HG03378 (cell line): ENCODE data around the gene KRT16.
"Not testable (repeated sequence)": the region's sequence is repeated elsewhere in the genome, so short reads cannot be mapped to it uniquely, and the experiment has no call there.

Experiments
- ATAC-seq: cut with Tn5 transposase; IDR thresholded peaks from one replicate; pipeline ENCODE4 v1.9.1; 2021; ENCODE audit warnings: mild to moderate bottlenecking, moderate library complexity; ENCODE audit not compliant: unreplicated experiment

KRT16 gene

DNA sequence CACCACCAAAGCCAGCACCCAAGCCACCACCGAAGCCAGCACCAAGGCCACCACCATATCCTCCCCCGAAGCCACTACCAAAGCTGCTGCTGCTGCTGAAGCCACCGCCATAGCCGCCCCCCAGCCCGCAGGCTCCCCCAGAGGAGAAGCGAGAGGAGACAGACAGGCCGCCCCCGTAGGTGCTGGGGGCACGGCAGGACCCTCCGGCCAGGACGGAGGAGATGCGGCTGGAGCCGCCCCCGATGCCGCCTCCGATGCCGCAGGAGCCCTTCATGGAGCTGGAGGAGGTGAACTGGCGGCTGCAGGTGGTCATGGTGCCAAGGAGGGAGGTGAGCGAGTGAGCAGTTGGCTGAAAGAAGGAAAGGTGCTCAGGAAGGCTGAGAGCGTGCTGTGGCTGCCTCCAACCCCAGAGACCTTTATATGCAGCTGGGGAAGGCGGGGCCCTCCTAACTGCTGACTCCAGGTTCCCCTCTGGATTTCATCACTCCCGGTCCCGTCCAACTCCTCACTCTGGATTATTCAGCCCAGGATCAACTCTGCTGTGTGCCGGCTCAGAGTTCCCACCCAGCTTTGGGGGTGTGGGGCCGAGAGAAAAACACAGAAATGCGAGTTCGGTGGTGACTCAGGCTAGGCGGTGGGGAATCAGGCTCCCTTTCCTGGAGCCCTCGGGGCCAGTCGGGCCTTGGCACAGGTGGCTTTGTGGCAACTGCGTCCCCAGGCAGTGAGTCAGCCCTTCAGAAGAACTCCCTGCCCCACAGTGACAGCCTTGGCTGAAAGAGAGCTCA is at the start of gene KRT16:
Gene KRT16 (minus strand): TSS at position 392 of the 785 bp plus-strand sequence. CDS start 79 bp downstream, at position 313.
- not testable (repeated sequence) for ATAC-seq

DNA sequence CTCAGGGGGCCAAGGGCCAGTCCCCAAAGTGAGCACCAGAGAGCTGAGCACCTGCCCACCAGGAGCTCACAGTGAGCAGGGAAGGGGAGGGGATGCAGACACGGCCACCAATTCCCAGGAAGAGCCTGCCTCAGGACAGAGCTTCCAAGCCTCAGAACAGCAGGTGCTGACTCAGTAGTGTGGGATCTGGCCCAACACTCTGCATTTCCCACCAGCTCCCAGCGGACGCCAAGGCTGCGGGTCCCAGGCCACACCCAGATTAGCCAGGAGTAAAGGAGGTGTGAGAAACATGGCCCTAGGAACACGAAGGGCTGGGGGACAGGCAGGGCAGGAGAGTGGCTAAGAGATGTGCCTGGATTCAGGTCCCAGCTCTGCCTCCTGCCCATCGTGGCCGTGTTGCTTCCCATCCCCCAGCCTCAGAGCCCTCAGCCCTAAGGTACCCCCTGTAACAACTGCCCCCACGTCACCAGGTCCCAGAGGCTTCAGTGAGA is 47.7 kb upstream of the KRT16 start:
- no peak for ATAC-seq

DNA sequence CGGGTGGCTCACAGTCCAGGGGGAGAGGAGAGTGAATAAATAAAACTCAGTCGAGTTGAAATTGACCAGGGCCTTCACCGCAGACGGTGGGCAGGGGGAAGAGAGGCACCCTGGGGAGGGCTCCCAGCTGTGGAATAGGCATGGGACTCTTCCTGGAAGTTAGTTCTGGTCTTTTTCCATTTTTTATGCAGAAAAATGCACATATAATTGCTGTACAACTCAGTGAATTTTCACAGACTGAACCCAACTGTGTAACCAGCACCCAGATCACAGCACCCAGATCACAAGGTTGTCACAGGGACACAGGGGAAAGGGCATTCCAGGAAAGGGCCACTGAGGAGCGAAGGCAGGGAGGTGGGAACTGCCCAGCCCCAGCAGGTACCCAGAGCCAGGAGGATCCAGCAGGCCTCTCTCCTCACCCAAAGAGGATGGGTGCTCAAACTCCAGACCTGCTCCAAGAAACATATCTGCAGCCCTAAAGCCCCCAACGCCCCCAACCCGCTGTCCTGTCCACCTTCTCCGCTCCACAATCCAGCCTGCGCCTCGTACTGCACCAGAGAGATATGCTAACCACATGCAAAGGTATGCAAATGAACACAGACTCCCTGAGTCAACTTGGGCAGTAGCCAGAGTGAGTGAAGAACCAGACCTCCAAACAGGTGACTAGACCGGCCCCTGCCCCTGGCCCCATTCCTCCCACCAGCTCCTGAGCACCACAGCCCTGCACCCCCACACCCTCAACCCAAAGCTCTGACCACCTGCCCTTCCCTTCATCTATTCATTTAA is 47.1 kb upstream of the KRT16 start:
- no peak for ATAC-seq

DNA sequence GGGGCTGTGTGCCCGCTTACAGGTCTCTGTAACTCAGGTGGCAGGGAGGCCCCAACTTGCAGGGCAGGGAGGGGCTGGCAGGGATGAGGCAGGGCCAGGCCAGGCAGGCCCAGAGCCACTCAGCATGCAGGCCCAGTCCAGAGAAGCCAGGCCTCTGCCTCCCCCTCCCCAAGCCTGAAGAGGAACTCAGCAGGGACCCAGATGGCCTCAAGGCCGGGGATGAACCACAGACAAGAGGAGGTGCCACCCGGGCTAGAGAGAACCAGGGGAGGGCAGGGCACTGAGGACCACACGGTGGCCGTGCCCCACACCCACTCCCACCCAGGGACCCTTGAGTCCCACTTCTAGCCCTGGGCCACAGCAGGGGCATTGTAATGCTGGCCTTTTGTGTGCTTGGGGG is 46.3 kb upstream of the KRT16 start:
- ATAC-seq, result no peak

DNA sequence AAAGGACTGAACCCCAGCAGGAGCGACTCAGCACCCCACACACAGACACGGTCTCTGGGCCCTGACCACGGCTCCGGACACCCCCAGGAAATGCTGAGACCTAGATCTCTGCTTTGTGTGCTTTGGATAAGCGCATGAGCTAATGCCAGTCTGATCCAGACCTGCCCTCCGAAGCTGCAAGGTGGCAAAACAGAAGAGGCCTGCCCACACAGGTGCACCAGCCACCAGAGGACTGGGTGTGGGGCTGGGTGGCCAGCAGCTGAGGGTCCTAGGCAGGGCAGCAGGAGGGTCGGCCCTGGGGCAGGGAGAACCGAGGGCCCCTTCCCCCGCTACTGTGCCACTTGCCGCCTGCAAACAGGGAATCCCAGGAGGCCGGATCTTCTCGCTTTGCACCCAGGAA is 45.4 kb upstream of the KRT16 start:
- ATAC-seq, result no peak

DNA sequence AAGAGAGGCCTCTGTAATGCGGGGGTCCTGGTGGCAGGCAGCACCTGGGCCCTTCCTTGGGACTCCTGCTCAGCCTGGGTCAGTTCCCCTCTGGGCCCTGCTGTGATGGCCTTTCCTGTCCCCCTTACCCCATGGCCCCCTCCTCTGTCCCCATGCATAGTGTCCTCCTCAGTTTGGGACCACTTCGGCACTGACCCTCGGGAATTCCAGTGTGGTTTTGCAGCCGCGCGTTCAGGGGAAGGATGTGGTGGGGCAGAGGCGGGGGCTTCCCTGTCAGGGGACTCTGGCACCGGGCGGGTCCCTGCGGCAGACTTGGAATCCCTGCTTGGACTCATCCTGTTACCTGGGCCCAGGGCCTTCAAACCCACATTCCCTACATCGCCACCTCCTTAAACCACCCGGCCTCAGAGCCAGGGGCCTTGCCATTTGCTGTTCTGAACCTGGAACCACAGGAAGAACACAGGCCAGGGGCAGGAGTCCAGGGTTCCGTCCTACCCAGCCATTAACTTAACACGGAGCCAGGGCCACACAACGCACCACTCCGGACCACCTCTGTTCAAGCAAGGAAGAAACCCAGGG is 44.7 kb upstream of the KRT16 start:
- no peak for ATAC-seq

DNA sequence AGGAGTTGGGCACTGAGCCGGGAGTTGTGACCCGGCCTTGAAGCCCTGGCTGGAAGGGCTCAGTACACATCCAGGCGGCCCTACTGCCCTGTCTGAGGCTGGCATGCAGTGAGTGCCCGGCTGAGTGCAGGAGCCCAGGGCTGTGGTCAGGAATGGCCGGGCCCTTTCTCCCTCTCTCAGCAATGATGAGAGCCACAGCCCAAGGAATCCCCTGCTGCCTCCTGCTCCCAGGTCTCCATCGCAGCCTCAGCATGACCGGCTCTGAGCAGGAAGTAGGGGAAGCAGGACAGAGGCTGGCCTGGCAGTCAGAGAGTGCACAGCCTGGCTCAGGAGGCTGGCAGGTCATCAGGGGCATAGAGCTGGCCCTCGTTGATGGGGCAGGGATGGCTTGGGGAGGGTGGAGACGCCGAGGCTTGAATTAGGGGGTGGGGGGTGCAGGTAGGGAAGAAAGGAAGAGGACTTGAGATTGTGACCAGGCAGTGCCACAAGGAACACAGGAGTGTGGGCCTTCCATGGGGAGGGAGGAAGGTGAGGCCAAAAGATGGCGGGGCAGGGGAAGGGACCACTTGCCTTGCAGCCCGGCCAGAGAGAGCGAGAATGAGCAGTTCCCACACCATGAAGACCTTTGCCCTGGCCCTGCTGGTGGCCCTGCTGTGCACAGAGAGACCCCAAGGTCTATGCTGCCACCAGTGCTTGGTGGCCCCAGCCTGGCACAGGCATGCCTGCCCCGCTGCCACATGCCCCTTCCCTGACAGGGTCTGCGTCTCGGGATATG is 43.9 kb upstream of the KRT16 start:
- ATAC-seq, result no peak

DNA sequence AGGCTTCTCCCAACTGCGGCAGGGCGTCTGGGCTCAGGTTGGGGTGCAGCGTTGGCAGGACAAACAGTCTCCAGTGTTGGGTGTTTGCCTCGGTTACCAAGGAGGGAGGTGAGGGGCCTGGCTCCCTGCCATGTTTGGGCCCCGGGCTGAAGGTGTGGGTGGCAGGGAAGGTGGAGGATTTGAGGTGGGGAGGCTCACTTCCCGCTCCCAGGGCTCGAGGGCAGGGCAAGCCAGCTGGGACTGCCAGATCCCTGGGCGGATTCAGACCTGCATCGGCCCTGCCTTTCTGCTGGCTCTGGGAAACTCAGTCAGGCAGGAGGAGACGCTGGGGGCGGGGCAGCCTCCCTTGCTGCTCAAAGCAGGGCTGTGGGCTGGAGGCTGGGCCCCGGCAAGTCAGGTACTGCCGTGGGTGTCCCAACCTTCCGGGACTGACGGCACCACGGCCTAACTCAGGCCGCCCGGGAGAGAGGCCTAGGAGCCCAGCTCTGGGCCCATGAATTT is 43.1 kb upstream of the KRT16 start:
- ATAC-seq, result no peak

DNA sequence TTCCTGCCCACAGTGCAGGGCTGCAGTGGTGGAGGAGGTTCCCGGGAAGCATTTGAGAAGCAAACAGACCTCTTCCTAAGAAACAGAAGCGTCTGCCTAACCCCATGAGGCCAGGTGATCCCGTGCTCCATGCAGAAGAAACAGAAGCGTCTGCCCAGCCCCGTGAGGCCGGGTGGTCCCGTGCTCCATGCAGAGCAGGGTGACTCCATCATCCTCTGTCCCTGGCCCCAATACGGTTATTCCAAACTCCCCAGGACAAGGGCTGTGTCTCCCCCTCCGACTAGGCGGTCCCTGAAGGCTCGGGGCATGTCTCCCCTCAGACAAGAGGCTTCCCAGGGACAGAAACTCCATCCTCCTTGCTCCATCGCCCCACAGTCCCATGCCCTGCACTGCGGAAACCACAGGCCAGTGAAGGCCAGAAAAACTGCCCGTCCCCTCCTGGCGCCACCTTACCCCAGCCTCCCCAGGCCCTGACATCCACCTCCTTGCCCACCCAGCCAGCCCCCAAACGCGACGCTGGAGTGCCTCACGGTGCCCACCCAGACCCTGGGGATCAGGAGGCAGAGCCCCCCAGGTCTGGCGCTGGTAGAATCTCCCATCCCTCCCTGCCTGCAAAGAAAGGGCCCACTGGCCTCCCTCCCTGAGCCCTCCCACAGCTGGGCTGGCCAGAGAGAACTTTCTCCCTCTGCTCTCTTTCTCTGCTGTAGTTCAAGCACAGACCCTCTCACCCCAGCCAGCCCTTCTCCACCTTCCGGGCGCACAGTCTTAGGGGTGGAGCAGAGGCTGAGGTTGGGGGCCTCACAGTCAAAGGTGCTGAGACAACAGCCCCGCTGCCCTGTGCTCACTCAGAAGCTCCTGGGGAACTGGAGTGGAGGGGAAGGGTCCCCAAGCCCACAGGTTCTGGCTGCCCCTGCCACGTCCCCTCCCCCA is 42.4 kb upstream of the KRT16 start:
- ATAC-seq, result no peak

DNA sequence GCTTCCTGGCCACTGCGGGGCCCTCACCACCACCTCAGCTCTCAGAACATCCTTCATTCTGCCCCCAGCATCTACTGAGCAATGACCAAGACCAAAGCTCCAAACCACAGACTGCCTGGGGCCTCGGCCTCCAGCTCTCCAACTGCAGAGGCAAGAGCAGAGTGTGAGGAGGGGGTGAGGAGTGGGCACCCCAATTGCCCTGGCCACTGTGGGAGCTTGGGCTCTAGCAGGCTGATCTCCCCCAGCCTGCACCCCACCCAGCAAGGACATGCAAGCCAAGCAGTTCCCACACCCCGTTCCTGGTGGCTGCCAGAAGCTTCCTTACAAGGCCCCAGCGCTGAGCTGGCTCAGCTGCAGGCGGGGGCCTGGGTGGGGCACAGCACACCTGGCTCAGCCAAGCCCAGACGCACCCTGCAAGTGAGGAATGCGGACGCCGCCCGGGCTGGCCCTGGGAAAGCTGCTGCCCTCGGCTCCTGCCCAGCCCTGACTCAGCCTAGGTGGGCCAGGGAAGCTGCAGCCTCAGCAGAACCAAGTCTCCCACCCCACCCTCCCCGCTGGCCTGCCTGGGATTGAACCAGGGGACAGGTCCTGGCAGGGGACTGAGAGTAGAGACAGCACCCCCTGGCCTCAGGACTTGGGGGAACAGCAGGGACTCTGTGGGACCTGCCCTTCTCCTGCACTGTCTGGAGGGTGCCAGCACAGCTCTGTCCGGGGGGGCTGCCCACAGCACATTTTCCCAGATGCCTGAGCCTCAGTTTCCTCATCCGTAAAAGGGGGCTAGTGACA is 41.5 kb upstream of the KRT16 start:
- no peak for ATAC-seq

DNA sequence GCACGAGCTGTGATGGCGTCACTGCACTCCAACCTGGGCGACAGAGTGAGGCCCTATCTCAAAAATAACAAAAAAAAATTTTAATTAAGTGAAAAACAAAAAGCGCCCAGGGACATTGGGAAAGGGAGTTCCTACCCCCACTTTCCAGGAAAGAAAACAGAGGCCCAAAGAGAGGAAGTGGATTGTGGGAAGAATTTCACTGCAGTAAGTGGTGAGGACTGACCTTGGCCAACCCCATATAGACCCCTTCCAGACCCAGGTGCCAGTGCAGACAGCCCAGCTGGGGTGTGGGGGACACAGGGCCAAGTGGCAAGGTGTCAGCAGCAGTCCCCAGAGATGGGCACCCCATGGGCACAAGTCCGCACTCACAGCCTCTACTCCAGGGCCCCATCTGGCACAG is 40.9 kb upstream of the KRT16 start:
- no peak for ATAC-seq

DNA sequence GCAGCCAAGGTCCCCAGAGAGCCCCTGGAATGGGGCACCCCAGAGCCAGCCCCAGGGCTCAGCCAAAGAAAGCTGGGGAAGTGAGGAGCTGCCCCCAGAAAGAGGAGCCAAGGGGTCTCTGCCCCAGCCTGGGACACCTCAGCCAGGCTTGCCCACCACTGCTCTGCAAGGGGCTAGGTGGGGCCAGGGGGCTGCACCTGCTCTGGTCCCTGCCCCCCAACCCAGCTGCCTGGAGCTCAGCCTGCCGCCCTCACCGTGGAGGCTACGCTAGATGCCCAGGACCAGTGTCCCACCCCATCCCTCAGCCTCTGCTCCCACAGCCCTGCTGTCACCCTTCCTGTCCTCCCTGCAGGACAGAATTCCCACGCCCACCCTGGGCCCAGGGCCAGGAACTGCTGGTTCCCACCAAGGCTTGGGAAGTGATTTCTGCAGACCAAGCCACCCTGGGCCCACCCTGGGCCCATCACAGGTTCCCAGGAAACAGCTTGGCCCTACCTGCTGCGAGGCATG is 39.9 kb upstream of the KRT16 start:
- ATAC-seq, result no peak

DNA sequence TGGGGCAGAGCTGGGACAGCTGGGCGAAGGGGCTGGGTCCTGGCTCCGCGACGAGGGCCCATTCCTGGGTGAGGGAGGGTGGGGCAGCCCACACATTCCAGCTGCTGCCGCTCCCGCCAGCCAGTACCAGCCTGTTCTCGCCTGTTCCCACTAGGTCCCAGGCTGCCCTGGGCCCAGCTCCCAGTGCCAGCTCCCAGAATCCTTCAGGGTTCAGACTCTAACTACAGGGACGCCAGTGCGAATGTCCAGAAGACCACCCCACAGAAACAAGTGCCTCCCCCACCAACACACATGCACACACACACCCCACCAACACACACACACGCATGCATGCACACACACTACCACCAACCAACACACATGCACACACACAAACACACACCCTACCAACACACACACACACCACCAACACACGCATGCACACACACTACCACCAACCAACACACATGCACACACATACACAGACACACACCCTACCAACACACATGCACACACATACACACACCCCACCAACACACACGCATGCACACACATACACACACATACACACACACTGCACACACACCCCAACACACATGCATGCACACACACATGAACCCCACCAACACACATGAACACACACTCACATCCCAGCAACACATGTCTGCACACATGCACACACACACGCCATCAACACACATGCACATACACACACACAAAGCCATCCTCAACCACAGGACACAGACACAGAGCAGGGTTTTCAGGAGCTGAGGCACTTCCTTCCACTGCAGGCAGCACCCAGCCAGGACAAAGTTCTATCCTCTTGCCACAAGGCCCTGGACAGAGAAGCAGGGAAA is 39.3 kb upstream of the KRT16 start:
- no peak for ATAC-seq

DNA sequence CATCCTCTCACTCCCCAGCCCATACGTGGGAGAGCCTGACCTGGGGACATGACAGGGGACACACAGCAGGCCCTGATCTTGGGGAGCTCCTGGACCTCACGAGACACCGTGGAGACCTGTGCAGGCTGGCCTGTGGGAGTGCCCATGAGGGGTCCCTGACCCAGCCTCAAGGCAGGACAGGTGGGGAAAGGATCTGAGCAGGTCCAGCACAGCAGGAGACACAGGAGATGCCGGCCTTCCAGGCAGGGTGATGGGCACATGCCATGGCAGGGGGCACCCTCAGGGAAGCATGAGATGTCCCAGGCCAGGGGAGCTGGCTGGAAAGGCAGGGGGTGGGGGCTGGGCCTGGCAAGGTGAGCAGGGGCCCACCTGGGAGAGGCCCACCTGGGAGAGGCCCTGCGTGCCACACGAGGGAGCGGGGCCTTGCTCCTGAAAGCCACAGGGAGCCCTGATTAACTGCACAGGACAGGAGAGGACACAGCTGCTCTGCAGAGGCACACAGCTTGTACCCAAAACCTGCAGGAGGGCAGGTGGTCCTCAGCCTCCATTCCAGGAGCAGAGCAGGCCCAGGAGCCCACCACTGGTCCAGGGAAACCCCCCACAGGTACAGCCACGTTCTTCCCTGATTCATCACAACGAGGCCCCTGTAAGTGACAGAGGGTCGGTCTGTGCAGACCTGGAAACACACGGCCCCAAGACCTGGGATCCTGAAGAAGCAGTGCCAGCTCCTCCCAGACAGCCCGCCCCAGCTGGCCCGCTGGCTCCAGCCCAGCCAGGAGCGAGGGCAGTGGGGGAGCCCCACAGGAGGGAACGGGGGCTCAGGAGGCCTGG is 38.4 kb upstream of the KRT16 start:
- no peak for ATAC-seq

DNA sequence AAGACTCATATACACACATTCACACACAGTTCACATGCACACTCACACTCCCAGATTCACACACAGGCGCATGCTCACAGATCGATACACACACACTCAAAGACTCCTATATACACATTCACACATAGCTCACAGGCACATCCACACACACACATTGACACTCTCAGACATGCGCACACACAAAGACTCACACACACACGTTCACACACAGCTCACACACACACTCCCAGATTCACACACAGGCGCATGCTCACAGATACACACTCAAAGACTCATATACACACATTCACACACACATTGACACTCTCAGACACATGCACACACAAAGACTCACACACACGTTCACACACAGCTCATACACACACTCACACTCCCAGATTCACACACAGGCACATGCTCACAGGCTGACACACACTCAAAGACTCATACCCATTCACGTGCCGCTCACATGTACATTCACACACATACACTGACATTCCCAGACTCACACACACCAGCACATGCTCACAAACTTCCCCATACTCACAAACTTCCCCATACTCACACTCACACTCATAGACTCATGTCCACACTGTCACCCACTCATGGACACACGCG is 37.5 kb upstream of the KRT16 start:
- ATAC-seq, result no peak

DNA sequence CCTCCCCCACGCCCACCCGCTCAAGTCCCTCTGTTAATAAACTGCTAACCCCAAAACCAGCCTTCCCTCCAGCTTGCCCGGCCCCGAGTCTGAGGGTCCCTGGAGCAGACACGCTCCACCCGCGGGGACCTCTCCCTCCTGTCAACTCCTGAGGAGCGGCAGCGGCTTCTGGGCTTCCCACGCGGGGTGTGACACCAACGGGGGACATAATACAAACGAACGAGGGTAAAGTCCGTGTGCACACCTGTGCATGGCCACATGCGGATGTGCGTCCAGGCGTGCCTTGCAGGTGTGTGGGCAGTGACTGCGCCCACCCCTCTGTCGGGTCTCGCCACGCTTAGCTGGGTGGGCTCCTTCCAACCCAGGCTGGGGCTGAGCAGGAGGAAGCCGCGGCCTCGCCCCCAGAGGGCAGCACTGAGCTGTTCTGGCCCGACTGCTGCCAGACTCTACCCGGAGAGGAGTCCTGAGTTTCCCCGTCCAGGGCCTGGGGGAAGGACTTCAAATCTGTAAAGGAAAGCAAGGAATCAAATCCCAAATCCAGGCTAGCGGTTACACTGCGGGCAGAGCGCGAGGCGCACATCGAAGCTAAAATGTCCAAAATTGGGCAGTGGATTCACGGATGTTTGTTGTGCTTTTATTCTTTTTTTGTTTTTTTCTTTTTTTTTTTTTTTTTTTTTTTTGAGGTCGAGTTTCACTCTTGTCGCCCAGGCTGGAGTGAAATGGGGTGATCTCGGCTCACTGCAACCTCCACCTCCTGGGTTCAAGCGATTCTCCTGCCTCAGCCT is 36.0 kb upstream of the KRT16 start:
- no peak for ATAC-seq
